Muscle layer of duodenum (tissue), 2 donors: Measurements from ENCODE around the gene NXPH4.

Experiments used
- H3K27ac ChIP-seq: one replicate; pipeline ENCODE4 v1.7.0; 2013; ENCODE audit warnings: mild to moderate bottlenecking, low read length
- H3K27me3 ChIP-seq: one replicate; pipeline ENCODE4 v1.7.0; 2013; ENCODE audit warnings: low read depth, mild to moderate bottlenecking, control low read depth, low read length
- H3K36me3 ChIP-seq, 2 donors: one replicate each; pipeline ENCODE4 v1.7.0; 2013; ENCODE audit warnings: low read length in 2 of 2, control low read depth in 1 of 2, mild to moderate bottlenecking in 1 of 2; ENCODE audit not compliant: insufficient read depth in 2 of 2, control insufficient read depth in 1 of 2
- H3K4me1 ChIP-seq, 2 donors: one replicate each; pipeline ENCODE4 v1.7.0; 2013; ENCODE audit warnings: low read length in 2 of 2, mild to moderate bottlenecking in 2 of 2, control low read depth in 1 of 2, moderate library complexity in 1 of 2; ENCODE audit not compliant: insufficient read depth in 2 of 2, control insufficient read depth in 1 of 2
- H3K4me3 ChIP-seq, 2 donors: one replicate each; pipeline ENCODE4 v1.7.0; 2013; ENCODE audit warnings: low read length in 2 of 2, low read depth in 1 of 2, mild to moderate bottlenecking in 1 of 2
- H3K9me3 ChIP-seq, 2 donors: one replicate each; pipeline ENCODE4 v1.7.0; 2013; ENCODE audit warnings: low read length in 2 of 2, control low read depth in 1 of 2, mild to moderate bottlenecking in 1 of 2; ENCODE audit not compliant: control insufficient read depth in 1 of 2
- donor health status: healthy.

Gene NXPH4

GRCh38 chr12:57230381-57231155 lies 14.0 kb downstream of the NXPH4 start:
- Histone ChIP-seq H3K4me3 (peak overlapping the region; percentile 79 to 94), H3K9me3 (no peaks in the 10 kb centered on the region), H3K4me1 (peaks cover 9 to 28% of the 10 kb centered on the region in 2 donors), H3K36me3 (peaks cover 29 to 38% of the 10 kb centered on the region in 2 donors), H3K27ac (peak overlapping the region; percentile 67), H3K27me3 (peaks cover 12% of the 10 kb centered on the region)

GRCh38 chr12:57231276-57232021 lies 14.9 kb downstream of the NXPH4 start:
- peaks cover 10% of the 10 kb centered on the region for H3K27me3 ChIP-seq
- H3K4me3 ChIP-seq = no peak overlapping the region
- no peak overlapping the region for H3K27ac ChIP-seq
- H3K36me3 ChIP-seq = peaks cover 29 to 38% of the 10 kb centered on the region in 2 donors
- H3K4me1 ChIP-seq = peaks cover 9 to 28% of the 10 kb centered on the region in 2 donors
- H3K9me3 ChIP-seq = no peaks in the 10 kb centered on the region

- Histone ChIP-seq H3K4me3 (no peak overlapping the region), H3K4me1 (peaks cover 9 to 25% of the 10 kb centered on the region in 2 donors), H3K36me3 (peaks cover 29 to 38% of the 10 kb centered on the region in 2 donors), H3K27me3 (peaks cover 10% of the 10 kb centered on the region), H3K9me3 (no peaks in the 10 kb centered on the region), H3K27ac (no peak overlapping the region)
Measured at GRCh38 chr12:57232156-57232756, 15.7 kb downstream of the NXPH4 start.

DNA sequence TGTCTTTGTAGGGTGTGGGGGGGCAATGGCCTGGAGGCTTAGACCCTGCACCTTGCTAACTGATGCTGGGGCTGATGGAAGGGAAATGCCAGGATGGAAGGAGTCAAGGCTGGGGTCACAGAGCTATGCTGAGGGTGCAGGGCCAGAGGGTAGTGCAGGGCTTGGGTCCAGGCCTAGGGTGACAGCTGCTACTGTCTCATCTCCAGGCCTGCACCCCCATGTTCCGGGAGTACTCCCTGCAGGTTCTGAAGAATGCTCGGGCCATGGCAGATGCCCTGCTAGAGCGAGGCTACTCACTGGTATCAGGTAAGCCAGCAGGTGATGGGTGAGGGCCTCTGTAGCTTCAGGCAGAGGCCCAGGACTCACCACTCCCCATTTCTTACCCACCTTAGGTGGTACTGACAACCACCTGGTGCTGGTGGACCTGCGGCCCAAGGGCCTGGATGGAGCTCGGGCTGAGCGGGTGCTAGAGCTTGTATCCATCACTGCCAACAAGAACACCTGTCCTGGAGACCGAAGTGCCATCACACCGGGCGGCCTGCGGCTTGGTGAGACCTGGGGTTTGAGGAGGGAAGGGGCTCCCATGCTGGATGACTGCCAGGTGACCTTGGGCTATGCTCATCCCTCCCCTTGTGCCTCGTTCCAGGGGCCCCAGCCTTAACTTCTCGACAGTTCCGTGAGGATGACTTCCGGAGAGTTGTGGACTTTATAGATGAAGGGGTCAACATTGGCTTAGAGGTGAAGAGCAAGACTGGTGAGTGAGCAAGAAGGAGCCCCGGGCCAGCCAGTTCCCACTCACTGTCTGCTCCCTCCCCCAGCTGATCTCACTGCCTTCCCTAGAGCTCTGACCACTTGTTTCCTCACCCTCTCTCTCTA lies 17.0 kb downstream of the NXPH4 start:
- Histone ChIP-seq H3K27me3 (peaks cover 22% of the 10 kb centered on the region), H3K9me3 (no peaks in the 10 kb centered on the region), H3K4me1 (peaks cover 10 to 37% of the 10 kb centered on the region in 2 donors), H3K27ac (no peak overlapping the region), H3K36me3 (peaks cover 29 to 38% of the 10 kb centered on the region in 2 donors), H3K4me3 (no peak overlapping the region)

- peaks cover 29 to 38% of the 10 kb centered on the region in 2 donors for H3K36me3 ChIP-seq
- peaks cover 26% of the 10 kb centered on the region for H3K27me3 ChIP-seq
- H3K27ac ChIP-seq = peak overlapping the region; percentile 23
- no peak overlapping the region for H3K4me3 ChIP-seq
- no peaks in the 10 kb centered on the region for H3K9me3 ChIP-seq
- peaks cover 13 to 43% of the 10 kb centered on the region in 2 donors for H3K4me1 ChIP-seq
Measured at GRCh38 chr12:57234233-57234570, 17.6 kb downstream of the NXPH4 start.

DNA sequence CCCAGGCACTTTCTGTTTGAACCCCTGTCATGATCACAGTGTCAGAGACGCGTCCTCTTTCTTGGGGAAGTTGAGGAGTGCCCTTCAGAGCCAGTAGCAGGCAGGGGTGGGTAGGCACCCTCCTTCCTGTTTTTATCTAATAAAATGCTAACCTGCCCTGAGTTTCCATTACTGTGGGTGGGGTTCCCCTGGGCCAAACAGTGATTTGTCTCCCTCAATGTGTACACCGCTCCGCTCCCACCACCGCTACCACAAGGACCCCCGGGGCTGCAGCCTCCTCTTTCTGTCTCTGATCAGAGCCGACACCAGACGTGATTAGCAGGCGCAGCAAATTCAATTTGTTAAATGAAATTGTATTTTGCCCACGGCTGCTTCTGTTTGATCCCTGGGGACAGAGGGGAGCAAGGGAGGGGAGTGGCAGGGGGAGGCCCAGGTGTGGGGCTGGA lies 18.0 kb downstream of the NXPH4 start:
- Histone ChIP-seq H3K27ac (peak overlapping the region; percentile 23), H3K4me3 (no peak overlapping the region), H3K4me1 (peaks cover 16 to 47% of the 10 kb centered on the region in 2 donors), H3K27me3 (peaks cover 29% of the 10 kb centered on the region), H3K36me3 (peaks cover 29 to 36% of the 10 kb centered on the region in 2 donors), H3K9me3 (no peaks in the 10 kb centered on the region)

- H3K27ac ChIP-seq = no peak overlapping the region
- peaks cover 18 to 49% of the 10 kb centered on the region in 2 donors for H3K4me1 ChIP-seq
- no peaks in the 10 kb centered on the region for H3K9me3 ChIP-seq
- H3K36me3 ChIP-seq = peaks cover 29 to 33% of the 10 kb centered on the region in 2 donors
- peaks cover 35% of the 10 kb centered on the region for H3K27me3 ChIP-seq
- no peak overlapping the region for H3K4me3 ChIP-seq
Measured at GRCh38 chr12:57235017-57235727, 18.6 kb downstream of the NXPH4 start.

GRCh38 chr12:57235728-57236131 lies 19.1 kb downstream of the NXPH4 start:
- peaks cover 29 to 33% of the 10 kb centered on the region in 2 donors for H3K36me3 ChIP-seq
- H3K4me3 ChIP-seq = no peak overlapping the region
- no peak overlapping the region for H3K27ac ChIP-seq
- H3K9me3 ChIP-seq = no peaks in the 10 kb centered on the region
- peaks cover 41% of the 10 kb centered on the region for H3K27me3 ChIP-seq
- H3K4me1 ChIP-seq = peaks cover 13 to 49% of the 10 kb centered on the region in 2 donors

- H3K27me3 ChIP-seq = peaks cover 47% of the 10 kb centered on the region
- no peaks in the 10 kb centered on the region for H3K9me3 ChIP-seq
- H3K36me3 ChIP-seq = peaks cover 27 to 33% of the 10 kb centered on the region in 2 donors
- peaks cover 10 to 49% of the 10 kb centered on the region in 2 donors for H3K4me1 ChIP-seq
- H3K4me3 ChIP-seq = no peak overlapping the region
- no peak overlapping the region for H3K27ac ChIP-seq
Measured at GRCh38 chr12:57236201-57236924, 19.8 kb downstream of the NXPH4 start.
